CD4-positive, alpha-beta T cell treated with Interleukin-17A for 4 hours (primary cell): ENCODE measurements around the gene PLAC8.

Experiments
- DNase-seq: peaks from one replicate; pipeline ENCODE4 v3.0.0-alpha.2; 2020; ENCODE audit warnings: mixed read lengths

PLAC8 gene

GRCh38 chr4:83114576-83114975 lies at the start of gene PLAC8:
Gene PLAC8, minus strand, starts transcription at chr4:83114729. Its CDS starts 6,808 bp downstream, at chr4:83107921.
- DNase-seq: peak; percentile 57

GRCh38 chr4:83153417-83153816 lies 38.9 kb upstream of the PLAC8 start:
- DNase-seq: no peak

GRCh38 chr4:83152746-83153145 lies 38.2 kb upstream of the PLAC8 start:
- no peak for DNase-seq

GRCh38 chr4:83151651-83152050 lies 37.1 kb upstream of the PLAC8 start:
- DNase-seq: no peak

GRCh38 chr4:83150653-83151330 lies 36.3 kb upstream of the PLAC8 start:
- no peak for DNase-seq

- DNase-seq: no peak
Observed at GRCh38 chr4:83149865-83150652, 35.5 kb upstream of the PLAC8 start.

GRCh38 chr4:83146841-83147240 lies 32.3 kb upstream of the PLAC8 start:
- no peak for DNase-seq

GRCh38 chr4:83145776-83146175 lies 31.2 kb upstream of the PLAC8 start:
- peak; percentile 30 for DNase-seq

- no peak for DNase-seq
Observed at GRCh38 chr4:83139514-83140156, 25.1 kb upstream of the PLAC8 start.

GRCh38 chr4:83138946-83139345 lies 24.4 kb upstream of the PLAC8 start:
- no peak for DNase-seq

GRCh38 chr4:83132065-83132464 lies 17.5 kb upstream of the PLAC8 start:
- no peak for DNase-seq

GRCh38 chr4:83129264-83129663 lies 14.7 kb upstream of the PLAC8 start:
- DNase-seq: no peak

GRCh38 chr4:83128240-83128929 lies 13.9 kb upstream of the PLAC8 start:
- no peak for DNase-seq

GRCh38 chr4:83125738-83126141 lies 11.2 kb upstream of the PLAC8 start:
- DNase-seq: peak; percentile 57

- no peak for DNase-seq
Observed at GRCh38 chr4:83124111-83124780, 9.7 kb upstream of the PLAC8 start.

GRCh38 chr4:83121246-83121645 lies 6.7 kb upstream of the PLAC8 start:
- DNase-seq: no peak

- no peak for DNase-seq
Observed at GRCh38 chr4:83118869-83119268, 4.3 kb upstream of the PLAC8 start.

- DNase-seq: no peak
Observed at GRCh38 chr4:83115656-83116285, 1.2 kb upstream of the PLAC8 start.

- DNase-seq: no peak
Observed at GRCh38 chr4:83115000-83115399, 471 bp upstream of the PLAC8 start.

- DNase-seq: no peak
Observed at GRCh38 chr4:83113429-83113786, 1.1 kb downstream of the PLAC8 start.

GRCh38 chr4:83112678-83113428 lies 1.7 kb downstream of the PLAC8 start:
- peak; percentile 56 for DNase-seq
